ENCODE data around the gene ERO1B. TPM values are rescaled to one million over a fixed set of nuclear protein-coding genes. Genes with fewer than 3 reads are reported as not detected.

The ERO1B gene
- total and polyA plus RNA-seq, 2 of the 13 experiments (the other 11 are each of a cell fraction or from before 2014, with no cell fraction given): 1.6 to 2.1 TPM

DNA sequence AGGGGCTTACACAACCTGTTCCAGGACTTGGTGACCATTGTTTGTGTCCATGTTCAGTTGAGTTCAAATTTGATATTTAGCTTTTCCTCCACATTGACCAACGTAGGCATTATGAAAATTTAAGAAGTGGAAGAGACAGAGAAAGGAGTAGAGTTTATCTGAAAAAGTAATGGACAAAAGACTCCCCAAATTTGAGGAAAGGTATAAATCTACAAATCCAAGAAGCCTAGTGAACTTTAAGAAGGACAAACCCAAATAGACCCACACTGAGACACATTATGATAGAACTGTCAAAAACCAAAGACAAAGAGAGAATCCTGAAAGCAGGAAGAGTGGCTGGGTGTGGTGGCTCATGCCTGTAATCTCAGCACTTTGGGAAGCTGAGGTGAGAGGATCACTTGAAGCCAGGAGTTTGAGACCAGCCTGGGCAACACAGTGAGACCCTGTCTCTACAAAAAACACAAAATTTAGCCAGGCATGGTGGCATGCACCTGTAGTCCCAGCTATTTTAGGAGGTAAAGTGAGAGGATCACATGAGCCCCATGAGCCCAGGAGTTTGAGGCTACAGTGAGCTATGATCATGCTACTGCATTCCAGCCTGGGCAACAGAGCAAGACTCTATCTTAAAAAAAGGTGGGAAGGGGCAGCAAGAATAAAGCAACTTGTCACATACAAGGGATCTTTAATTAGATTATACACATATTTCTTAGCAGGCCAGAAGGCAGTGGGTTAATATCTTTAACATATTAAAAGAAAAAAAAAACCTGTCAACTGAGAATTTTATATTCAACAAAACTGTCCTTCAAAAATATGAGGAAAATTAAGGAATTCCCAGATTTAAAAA is 41.0 kb upstream of the ERO1B start:
- TF ChIP-seq, protein P1, sequence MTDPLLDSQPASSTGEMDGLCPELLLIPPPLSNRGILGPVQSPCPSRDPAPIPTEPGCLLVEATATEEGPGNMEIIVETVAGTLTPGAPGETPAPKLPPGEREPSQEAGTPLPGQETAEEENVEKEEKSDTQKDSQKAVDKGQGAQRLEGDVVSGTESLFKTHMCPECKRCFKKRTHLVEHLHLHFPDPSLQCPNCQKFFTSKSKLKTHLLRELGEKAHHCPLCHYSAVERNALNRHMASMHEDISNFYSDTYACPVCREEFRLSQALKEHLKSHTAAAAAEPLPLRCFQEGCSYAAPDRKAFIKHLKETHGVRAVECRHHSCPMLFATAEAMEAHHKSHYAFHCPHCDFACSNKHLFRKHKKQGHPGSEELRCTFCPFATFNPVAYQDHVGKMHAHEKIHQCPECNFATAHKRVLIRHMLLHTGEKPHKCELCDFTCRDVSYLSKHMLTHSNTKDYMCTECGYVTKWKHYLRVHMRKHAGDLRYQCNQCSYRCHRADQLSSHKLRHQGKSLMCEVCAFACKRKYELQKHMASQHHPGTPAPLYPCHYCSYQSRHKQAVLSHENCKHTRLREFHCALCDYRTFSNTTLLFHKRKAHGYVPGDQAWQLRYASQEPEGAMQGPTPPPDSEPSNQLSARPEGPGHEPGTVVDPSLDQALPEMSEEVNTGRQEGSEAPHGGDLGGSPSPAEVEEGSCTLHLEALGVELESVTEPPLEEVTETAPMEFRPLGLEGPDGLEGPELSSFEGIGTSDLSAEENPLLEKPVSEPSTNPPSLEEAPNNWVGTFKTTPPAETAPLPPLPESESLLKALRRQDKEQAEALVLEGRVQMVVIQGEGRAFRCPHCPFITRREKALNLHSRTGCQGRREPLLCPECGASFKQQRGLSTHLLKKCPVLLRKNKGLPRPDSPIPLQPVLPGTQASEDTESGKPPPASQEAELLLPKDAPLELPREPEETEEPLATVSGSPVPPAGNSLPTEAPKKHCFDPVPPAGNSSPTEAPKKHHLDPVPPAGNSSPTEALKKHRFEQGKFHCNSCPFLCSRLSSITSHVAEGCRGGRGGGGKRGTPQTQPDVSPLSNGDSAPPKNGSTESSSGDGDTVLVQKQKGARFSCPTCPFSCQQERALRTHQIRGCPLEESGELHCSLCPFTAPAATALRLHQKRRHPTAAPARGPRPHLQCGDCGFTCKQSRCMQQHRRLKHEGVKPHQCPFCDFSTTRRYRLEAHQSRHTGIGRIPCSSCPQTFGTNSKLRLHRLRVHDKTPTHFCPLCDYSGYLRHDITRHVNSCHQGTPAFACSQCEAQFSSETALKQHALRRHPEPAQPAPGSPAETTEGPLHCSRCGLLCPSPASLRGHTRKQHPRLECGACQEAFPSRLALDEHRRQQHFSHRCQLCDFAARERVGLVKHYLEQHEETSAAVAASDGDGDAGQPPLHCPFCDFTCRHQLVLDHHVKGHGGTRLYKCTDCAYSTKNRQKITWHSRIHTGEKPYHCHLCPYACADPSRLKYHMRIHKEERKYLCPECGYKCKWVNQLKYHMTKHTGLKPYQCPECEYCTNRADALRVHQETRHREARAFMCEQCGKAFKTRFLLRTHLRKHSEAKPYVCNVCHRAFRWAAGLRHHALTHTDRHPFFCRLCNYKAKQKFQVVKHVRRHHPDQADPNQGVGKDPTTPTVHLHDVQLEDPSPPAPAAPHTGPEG (CRISPR knock-in tag; IDR thresholded peaks at IDR 0.05): no peak
- no peak for TF ChIP-seq PAXIP1 (CRISPR knock-in tag; conservative IDR thresholded peaks at IDR 0.05)
- TF ChIP-seq MYC (CRISPR knock-in tag; IDR thresholded peaks at IDR 0.05; ENCODE audit: borderline replicate concordance): no peak
- H3K4me2 ChIP-seq (ENCODE audit: low read depth, low read length): no peak overlapping the region
- H2AFZ ChIP-seq (ENCODE audit: low read length): no peak overlapping the region
- FAIRE-seq (no peak), DNase-seq (ENCODE audit: low spot score) (no peak), ATAC-seq (no peak)
- in situ Hi-C loops (cut with HindIII; ENCODE audit: extremely low pct_ligation_motif_present, low pct_unique_long_range_greater_than_20kb): no loop called here
- H3K9ac ChIP-seq (ENCODE audit: insufficient read depth, low read depth, low read length): no peak overlapping the region
- H3K27me3 ChIP-seq (ENCODE audit: control insufficient read depth in 1 of 2, insufficient read depth in 2 of 2, low read length in 2 of 2): no peaks in the 10 kb centered on the region; a peak in 1 of 5 replicates
- H3K36me3 ChIP-seq (replicated peaks in 1 of 2; ENCODE audit: control insufficient read depth in 1 of 2, insufficient read depth in 2 of 2, low read length in 2 of 2): no peaks in the 10 kb centered on the region
- intact Hi-C loops (cut with micrococcal nuclease; ENCODE audit: unreplicated experiment): no loop called here
- no peaks in the 10 kb centered on the region for H3K4me1 ChIP-seq (ENCODE audit: insufficient read depth, low read length)
- POLR2A ChIA-PET: no interaction called here
- peaks cover 10% of the 10 kb centered on the region; the same call in 1 of the 2 replicates for H3K9me3 ChIP-seq (ENCODE audit: low read length)
- WGBS (ENCODE audit: low lambda C conversion rate): 0% methylated on average over 1 of the region's 1 CpG
- no peak overlapping the region for H3K4me3 ChIP-seq (replicated peaks in 1 of 3; ENCODE audit: insufficient read depth in 1 of 3, low read depth in 2 of 3, low read length in 3 of 3)
- CTCF ChIA-PET (ENCODE audit: low intra/inter-chr PET ratio, low total read pairs): no interaction called here
- H3K27ac ChIP-seq (ENCODE audit: extremely low read length, insufficient read depth, low read length): no peak overlapping the region
- no TSS peak for BruUV-seq (replicated peaks)
- no peaks in the 10 kb centered on the region for H3K79me2 ChIP-seq (ENCODE audit: insufficient read depth, low read length)
- H4K20me1 ChIP-seq (ENCODE audit: insufficient read depth, low read length): no peaks in the 10 kb centered on the region
